ENCODE measurements around the gene NLRC5. TPM values are rescaled to one million over a fixed set of nuclear protein-coding genes. Genes with fewer than 3 reads are reported as not detected.

Gene NLRC5
- total RNA-seq, 2 donors from 2014 or later, result 8.3 to 23.4 TPM

DNA sequence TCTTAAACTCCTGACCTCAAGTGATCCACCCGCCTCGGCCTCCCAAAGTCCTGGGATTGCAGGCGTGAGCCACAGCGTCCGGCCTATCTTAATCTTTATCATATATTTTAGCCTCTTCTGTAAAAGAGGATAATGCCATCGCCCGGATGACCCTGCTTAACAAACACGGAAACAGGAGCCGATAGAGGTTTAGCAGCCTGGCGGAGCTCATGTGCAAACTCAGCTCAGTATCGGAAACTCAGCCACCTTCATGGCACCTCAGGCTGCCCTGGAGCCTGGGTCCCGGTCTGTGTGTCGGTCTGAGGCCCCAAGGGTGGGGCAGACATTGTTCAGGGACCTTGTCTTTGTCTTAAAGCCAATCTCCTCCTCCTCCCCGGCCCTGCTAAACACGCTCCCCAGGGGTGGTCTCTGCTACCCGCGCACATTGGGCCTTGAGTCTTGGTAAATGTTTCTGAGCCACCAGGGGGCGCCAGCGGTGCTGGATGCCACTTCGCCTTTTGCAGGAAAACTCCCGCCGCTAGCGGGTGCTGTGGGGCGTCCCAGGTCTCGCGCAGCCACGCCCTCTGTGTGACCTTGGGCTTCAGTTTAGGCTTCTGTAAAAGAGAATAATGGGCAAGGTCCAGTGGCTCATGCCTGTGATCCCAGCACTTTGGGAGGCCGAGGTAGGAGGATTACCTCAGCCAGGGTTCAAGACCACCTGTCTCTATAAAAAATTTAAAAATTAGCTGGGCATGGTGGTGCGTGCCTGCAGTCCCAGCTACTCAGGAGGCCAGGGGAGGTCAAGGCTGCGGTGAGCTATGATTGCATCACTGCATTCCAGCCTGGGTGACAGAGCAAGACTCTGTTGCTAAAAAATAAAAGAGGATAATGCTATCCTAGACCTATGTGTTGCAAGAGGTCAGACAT, 24.9 kb upstream of the NLRC5 start:
- Histone ChIP-seq H3K36me3 (replicated peaks in 1 of 2; ENCODE audit: insufficient read depth in 1 of 2, low read depth in 2 of 2) (no peaks in the 10 kb centered on the region), H3K4me1 (peaks cover 8% of the 10 kb centered on the region), H3K27ac (no peak overlapping the region), H3K27me3 (no peaks in the 10 kb centered on the region), H3K4me3 (no peak overlapping the region), H3K9me3 (no peaks in the 10 kb centered on the region)
- DNase-seq (peak; percentile 76 to 91 (median 90)), ATAC-seq (peak; percentile 75)
- intact Hi-C loops (cut with DNase I), result loop anchor here (5.0 kb wide), 1 partner anchor 97 kb away; the partner anchor contains the start of gene SLC12A3
- TF ChIP-seq, protein P1, sequence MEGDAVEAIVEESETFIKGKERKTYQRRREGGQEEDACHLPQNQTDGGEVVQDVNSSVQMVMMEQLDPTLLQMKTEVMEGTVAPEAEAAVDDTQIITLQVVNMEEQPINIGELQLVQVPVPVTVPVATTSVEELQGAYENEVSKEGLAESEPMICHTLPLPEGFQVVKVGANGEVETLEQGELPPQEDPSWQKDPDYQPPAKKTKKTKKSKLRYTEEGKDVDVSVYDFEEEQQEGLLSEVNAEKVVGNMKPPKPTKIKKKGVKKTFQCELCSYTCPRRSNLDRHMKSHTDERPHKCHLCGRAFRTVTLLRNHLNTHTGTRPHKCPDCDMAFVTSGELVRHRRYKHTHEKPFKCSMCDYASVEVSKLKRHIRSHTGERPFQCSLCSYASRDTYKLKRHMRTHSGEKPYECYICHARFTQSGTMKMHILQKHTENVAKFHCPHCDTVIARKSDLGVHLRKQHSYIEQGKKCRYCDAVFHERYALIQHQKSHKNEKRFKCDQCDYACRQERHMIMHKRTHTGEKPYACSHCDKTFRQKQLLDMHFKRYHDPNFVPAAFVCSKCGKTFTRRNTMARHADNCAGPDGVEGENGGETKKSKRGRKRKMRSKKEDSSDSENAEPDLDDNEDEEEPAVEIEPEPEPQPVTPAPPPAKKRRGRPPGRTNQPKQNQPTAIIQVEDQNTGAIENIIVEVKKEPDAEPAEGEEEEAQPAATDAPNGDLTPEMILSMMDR (IDR thresholded peaks at IDR 0.05), result peak; percentile 58 to 95 (median 87)
- no peak for TF ChIP-seq POLR2A (IDR thresholded peaks at IDR 0.05)
- WGBS, 2 donors, result 42 to 46% methylated on average over 28 to 29 of the region's 30 CpGs

DNA sequence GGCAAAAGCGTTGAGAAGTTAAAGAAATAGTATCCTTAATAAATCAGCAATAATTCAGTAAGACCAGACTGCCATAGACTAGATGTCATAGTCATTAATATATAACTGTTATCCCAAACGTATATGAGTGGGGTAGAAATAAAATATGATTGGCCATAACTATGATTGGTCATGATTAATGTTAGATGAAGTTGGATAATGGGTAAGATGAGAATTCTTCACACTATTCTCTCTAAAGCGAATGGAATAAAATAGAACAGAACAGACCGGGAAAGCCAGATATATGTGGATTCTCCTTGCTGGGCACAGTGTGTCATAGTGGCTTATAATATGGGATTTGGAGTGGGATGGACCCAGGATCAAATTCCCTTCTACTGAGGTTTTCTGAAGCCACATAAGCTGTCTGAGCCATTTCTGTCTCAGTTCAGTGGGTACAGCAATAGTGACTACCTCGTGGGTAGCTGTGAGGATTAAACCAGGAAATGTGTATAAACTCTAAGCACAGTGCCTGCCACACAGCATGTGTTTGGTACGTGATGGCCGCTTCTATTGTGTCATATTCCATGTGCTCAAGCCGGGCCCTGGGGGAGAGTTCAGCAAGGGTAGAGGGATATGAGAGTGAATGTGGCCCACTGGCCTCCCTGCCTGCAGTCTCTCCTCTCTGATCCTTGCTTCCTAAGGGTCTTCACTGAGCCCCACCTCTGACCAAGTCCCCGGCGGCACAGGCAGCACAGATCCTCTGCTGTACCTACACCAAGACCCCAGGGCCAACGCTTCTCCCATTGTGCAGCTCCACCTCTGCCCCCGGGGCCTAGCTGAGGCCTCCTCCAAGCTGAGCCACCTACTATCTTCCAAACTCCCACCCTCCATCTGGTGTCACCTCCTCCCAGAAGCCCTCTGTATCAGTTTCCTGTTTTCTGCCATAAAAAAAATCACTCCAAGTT, 23.9 kb upstream of the NLRC5 start:
- 77 to 84% methylated on average over 11 to 12 of the region's 12 CpGs for WGBS, 2 donors
- intact Hi-C loops (cut with DNase I), result no loop called here
- Histone ChIP-seq H3K9me3 (no peaks in the 10 kb centered on the region), H3K4me3 (no peak overlapping the region), H3K27ac (no peak overlapping the region), H3K36me3 (replicated peaks in 1 of 2; ENCODE audit: insufficient read depth in 1 of 2, low read depth in 2 of 2) (no peaks in the 10 kb centered on the region), H3K4me1 (peaks cover 8% of the 10 kb centered on the region), H3K27me3 (no peaks in the 10 kb centered on the region)
- ATAC-seq (no peak), DNase-seq (no peak)
- no peak for TF ChIP-seq POLR2A (IDR thresholded peaks at IDR 0.05)
- TF ChIP-seq, protein P1 (IDR thresholded peaks at IDR 0.05), result no peak

DNA sequence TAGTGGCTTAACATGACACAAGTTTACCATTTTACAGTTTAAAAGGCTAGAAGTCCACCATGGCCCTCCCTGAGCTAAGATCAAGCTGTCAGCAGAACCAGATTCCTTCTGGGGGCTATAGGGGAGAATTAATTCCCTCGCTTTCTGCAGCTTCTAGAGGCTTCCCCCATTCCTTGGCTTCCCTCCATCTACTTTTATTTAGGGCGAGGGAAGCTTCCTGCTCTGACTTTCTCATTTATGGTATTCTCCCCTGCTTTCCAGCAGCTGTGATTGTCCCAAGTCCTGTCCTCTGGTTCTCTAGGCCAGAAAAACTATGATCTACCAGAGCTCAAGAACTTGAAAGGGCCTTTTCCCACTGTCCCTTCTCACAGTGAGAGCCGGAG, 23.3 kb upstream of the NLRC5 start:
- Histone ChIP-seq H3K9me3 (no peaks in the 10 kb centered on the region), H3K27ac (no peak overlapping the region), H3K36me3 (replicated peaks in 1 of 2; ENCODE audit: insufficient read depth in 1 of 2, low read depth in 2 of 2) (no peaks in the 10 kb centered on the region), H3K4me1 (peaks cover 10% of the 10 kb centered on the region), H3K4me3 (no peak overlapping the region), H3K27me3 (no peaks in the 10 kb centered on the region)
- no peak for ATAC-seq
- TF ChIP-seq, protein P1 (IDR thresholded peaks at IDR 0.05), result no peak
- TF ChIP-seq POLR2A (IDR thresholded peaks at IDR 0.05), result no peak
- 72 to 92% methylated on average over 3 of the region's 3 CpGs for WGBS, 2 donors
- intact Hi-C loops (cut with DNase I), result no loop called here
- DNase-seq, result no peak

DNA sequence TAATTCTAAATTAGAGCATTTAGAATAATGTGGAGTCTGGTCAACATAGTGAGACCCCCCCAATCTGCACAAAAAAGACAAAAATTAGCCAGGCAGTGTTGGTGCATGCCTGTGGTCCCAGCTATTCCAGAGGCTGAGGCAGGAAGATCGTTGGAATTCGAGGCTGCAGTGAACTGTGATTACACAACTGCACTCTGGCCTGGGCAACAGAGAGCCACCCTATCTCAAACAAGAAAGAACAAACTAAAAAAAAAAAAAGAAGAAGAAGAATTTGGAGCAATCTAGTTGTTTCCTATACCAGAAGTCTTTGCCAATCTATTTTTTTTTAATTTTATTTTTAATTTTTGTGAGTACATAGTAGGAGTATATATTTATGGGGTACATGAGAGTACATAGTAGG, 21.6 kb upstream of the NLRC5 start:
- no peak overlapping the region for H3K27ac ChIP-seq
- 12 to 14% methylated on average over 2 of the region's 2 CpGs for WGBS, 2 donors
- intact Hi-C loops (cut with DNase I), result no loop called here
- ATAC-seq (no peak), DNase-seq (no peak)
- peaks cover 18% of the 10 kb centered on the region for H3K4me1 ChIP-seq
- TF ChIP-seq, protein P1 (IDR thresholded peaks at IDR 0.05), result no peak
- TF ChIP-seq POLR2A (IDR thresholded peaks at IDR 0.05), result no peak
- H3K36me3 ChIP-seq (replicated peaks in 1 of 2; ENCODE audit: insufficient read depth in 1 of 2, low read depth in 2 of 2), result no peaks in the 10 kb centered on the region
- H3K4me3 ChIP-seq, result no peak overlapping the region
- no peaks in the 10 kb centered on the region for H3K27me3 ChIP-seq
- H3K9me3 ChIP-seq, result no peaks in the 10 kb centered on the region

Measured in body of pancreas (tissue), 4 donors.